IPS DF 6.9 (cell line): ENCODE measurements around the gene DPP6.

Experiments used
- DNase-seq: peaks from one replicate; pipeline ENCODE4 v3.0.0-alpha.2; 2013; ENCODE audit warnings: low read depth, low spot score
- H3K27ac ChIP-seq: one replicate; pipeline ENCODE4 v1.5.1; 2013; ENCODE audit warnings: low read length, control low read depth
- H3K27me3 ChIP-seq: 2 replicates; pipeline ENCODE4 v1.6.1; 2013; ENCODE audit warnings: mild to moderate bottlenecking, low read length; ENCODE audit not compliant: control insufficient read depth, insufficient read depth
- H3K36me3 ChIP-seq: 2 replicates; pipeline ENCODE4 v1.6.1; 2013; ENCODE audit warnings: low read length; ENCODE audit not compliant: control insufficient read depth, insufficient read depth
- H3K4me1 ChIP-seq: 2 replicates; pipeline ENCODE4 v1.6.1; 2013; ENCODE audit warnings: low read length; ENCODE audit not compliant: control insufficient read depth, insufficient read depth
- H3K4me3 ChIP-seq: 2 replicates; pipeline ENCODE4 v1.5.1; 2013; ENCODE audit warnings: mild to moderate bottlenecking, low read length
- H3K9me3 ChIP-seq: 2 replicates; pipeline ENCODE4 v1.6.1; 2013; ENCODE audit warnings: low read length, inconsistent platforms; ENCODE audit not compliant: control insufficient read depth, insufficient read depth
- WGBS: extraction: QIAGEN DNeasy Blood & Tissue Kit; methylation state at CpG from one replicate; pipeline ENCODE4 v1.1.7; 2013; ENCODE audit warnings: mixed read lengths, missing lambda C conversion rate; ENCODE audit not compliant: insufficient read length, insufficient coverage; 5-methylcytosine and 5-hydroxymethylcytosine counted together

The DPP6 gene

DNA sequence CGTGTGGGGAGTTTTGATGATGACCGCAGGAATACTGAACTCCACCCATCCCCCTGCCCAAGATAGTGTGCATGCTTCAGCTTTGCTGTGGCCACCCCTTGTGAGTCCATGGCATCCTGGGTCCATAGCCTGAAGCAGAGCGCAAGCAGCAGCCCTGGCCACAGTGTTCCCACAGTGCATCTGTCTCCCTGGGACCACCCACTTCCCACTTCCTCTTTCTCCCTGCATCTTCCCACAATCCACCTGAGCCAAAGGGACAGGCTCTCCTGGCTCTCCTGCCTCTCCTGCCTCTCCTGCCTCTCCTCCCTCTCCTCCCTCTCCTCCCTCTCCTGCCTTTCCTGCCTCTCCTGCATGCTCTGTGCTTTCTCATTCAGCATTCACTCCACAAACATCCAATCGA lies 800.0 kb downstream of the DPP6 start:
- DNase-seq, result no peak
- Histone ChIP-seq H3K9me3 (peaks cover 1% of the 10 kb centered on the region; the same call in 1 of the 2 replicates), H3K27me3 (no peaks in the 10 kb centered on the region), H3K27ac (no peak overlapping the region), H3K4me1 (no peaks in the 10 kb centered on the region; the same call in 1 of the 2 replicates), H3K4me3 (no peak overlapping the region), H3K36me3 (no peaks in the 10 kb centered on the region)
- WGBS, result no CpG with 5 or more reads among the region's 4 CpGs

GRCh38 chr7:154853063-154853726 lies 801.0 kb downstream of the DPP6 start:
- Histone ChIP-seq H3K36me3 (no peaks in the 10 kb centered on the region), H3K27ac (no peak overlapping the region), H3K4me1 (no peaks in the 10 kb centered on the region; the same call in 1 of the 2 replicates), H3K9me3 (peaks cover 1% of the 10 kb centered on the region; the same call in 1 of the 2 replicates), H3K4me3 (no peak overlapping the region), H3K27me3 (no peaks in the 10 kb centered on the region)
- no peak for DNase-seq
- WGBS, result no CpG with 5 or more reads among the region's 8 CpGs

GRCh38 chr7:154853727-154854095 lies 801.5 kb downstream of the DPP6 start:
- WGBS, result no CpG with 5 or more reads among the region's 4 CpGs
- Histone ChIP-seq H3K9me3 (peaks cover 1% of the 10 kb centered on the region; the same call in 1 of the 2 replicates), H3K4me1 (no peaks in the 10 kb centered on the region; the same call in 1 of the 2 replicates), H3K27ac (no peak overlapping the region), H3K4me3 (no peak overlapping the region), H3K36me3 (no peaks in the 10 kb centered on the region), H3K27me3 (no peaks in the 10 kb centered on the region)
- no peak for DNase-seq

DNA sequence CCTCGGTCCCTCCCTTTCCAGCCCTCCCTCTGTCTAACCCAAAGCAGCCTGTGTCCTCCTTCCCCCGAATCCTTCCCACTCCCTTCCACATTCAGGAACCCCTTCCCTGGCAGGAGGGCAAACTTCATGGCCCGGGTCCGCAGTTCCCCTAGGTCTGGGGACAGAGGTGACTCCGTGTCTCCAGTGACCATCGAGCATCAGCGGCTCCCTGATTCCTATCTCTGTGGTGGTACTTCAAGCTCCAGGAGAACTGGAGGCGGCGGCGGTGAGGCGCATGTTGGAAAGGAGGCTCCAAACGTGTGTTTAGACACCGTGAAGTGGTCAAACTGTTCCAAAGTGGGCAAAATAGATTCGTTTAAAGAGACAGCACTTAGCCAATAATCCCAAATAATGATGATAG lies 802.6 kb downstream of the DPP6 start:
- H3K4me1 ChIP-seq, result no peaks in the 10 kb centered on the region; the same call in 1 of the 2 replicates
- no peaks in the 10 kb centered on the region for H3K36me3 ChIP-seq
- no peak overlapping the region for H3K4me3 ChIP-seq
- no peak for DNase-seq
- no peak overlapping the region for H3K27ac ChIP-seq
- H3K27me3 ChIP-seq, result no peaks in the 10 kb centered on the region
- WGBS, result no CpG with 5 or more reads among the region's 14 CpGs
- peaks cover 1% of the 10 kb centered on the region; the same call in 1 of the 2 replicates for H3K9me3 ChIP-seq

DNA sequence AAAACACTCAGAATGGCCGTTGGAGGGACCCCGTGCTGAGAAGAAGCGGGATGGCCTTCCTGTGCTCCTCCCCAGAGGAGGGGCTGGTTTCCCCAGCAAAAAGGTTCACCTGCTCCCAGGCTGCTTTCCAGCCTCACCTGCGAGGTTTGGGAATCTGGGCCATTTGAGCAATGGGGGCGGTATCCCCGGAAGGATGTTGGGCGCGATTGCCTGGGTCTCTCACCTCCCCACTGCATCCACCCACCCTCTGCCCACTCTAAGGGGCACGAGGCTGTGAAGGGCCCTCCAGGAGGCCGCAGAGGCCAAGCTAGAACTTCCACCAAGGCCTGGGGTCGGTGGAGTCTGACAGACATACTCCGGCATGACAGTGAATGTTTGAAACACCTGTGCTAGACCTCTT lies 803.2 kb downstream of the DPP6 start:
- Histone ChIP-seq H3K27ac (no peak overlapping the region), H3K9me3 (peaks cover 1% of the 10 kb centered on the region; the same call in 1 of the 2 replicates), H3K4me3 (no peak overlapping the region), H3K4me1 (no peaks in the 10 kb centered on the region; the same call in 1 of the 2 replicates), H3K27me3 (no peaks in the 10 kb centered on the region), H3K36me3 (no peaks in the 10 kb centered on the region)
- no CpG with 5 or more reads among the region's 12 CpGs for WGBS
- DNase-seq, result no peak

GRCh38 chr7:154856733-154857132 lies 804.5 kb downstream of the DPP6 start:
- no peak for DNase-seq
- no CpG with 5 or more reads among the region's 9 CpGs for WGBS

GRCh38 chr7:154857240-154857639 lies 805.0 kb downstream of the DPP6 start:
- Histone ChIP-seq H3K27ac (no peak overlapping the region), H3K9me3 (peaks cover 1% of the 10 kb centered on the region; the same call in 1 of the 2 replicates), H3K4me1 (no peaks in the 10 kb centered on the region), H3K4me3 (no peak overlapping the region), H3K27me3 (no peaks in the 10 kb centered on the region), H3K36me3 (no peaks in the 10 kb centered on the region)
- no peak for DNase-seq
- WGBS, result no CpG with 5 or more reads among the region's 3 CpGs

More at GRCh38 chr7:154856733-154857132, 804.5 kb downstream of the DPP6 start:
- H3K9me3 ChIP-seq, result peaks cover 1% of the 10 kb centered on the region; the same call in 1 of the 2 replicates
- H3K27me3 ChIP-seq, result no peaks in the 10 kb centered on the region
- H3K4me3 ChIP-seq, result no peak overlapping the region
- H3K27ac ChIP-seq, result no peak overlapping the region
- H3K4me1 ChIP-seq, result no peaks in the 10 kb centered on the region; the same call in 1 of the 2 replicates
- H3K36me3 ChIP-seq, result no peaks in the 10 kb centered on the region

DNA sequence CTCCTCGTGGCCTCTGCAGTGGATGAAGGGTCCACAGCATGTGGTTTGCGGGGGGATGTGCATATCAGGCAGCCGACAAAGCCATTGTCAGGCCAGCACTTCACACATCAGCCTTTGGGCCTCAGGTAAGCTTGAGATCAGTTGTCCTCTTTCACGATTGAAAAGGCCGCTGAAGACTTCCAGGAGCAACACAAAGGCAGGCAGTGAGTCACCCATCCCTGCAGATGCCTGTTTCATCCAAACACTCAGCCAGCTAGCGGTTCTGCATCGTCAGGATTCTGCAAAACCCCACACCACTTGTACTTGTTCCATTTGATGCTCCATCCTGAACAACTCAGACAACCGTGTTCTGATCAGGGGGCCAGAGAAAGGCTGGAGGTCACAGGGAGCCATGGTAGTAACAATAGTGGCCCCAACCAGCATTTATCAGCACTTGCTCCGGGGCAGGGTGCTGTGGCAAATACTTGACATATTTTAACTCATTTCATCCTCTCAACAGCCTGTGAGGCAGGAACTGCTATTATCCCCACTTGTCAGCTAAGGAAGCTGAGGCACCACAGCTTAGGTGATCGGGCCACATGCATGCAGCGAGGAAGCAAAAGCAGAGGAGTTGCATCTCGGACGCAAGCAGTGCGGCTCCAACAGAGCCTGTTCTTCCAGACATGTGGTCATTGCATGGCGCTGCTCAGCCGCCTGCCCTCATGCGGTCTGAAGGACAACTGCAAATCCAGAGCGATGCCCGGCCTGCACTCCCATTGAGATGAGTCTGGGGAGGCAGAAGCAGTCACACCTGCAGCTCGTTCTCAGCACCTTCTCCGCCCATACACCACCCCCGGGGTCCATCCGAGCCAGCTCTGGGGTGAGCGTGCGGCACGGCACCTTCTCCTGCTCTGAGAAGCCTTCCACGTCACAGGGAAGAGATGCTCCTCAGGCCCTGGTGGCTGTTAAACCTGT lies 805.8 kb downstream of the DPP6 start:
- H3K27me3 ChIP-seq, result no peaks in the 10 kb centered on the region
- no peak for DNase-seq
- WGBS, result no CpG with 5 or more reads among the region's 27 CpGs
- H3K4me1 ChIP-seq, result no peaks in the 10 kb centered on the region
- H3K27ac ChIP-seq, result no peak overlapping the region
- no peaks in the 10 kb centered on the region for H3K36me3 ChIP-seq
- H3K9me3 ChIP-seq, result peaks cover 1% of the 10 kb centered on the region; the same call in 1 of the 2 replicates
- no peak overlapping the region for H3K4me3 ChIP-seq

- no CpG with 5 or more reads among the region's 19 CpGs for WGBS
- no peaks in the 10 kb centered on the region for H3K4me1 ChIP-seq
- no peaks in the 10 kb centered on the region for H3K27me3 ChIP-seq
- H3K4me3 ChIP-seq, result no peak overlapping the region; the same call in 1 of the 2 replicates
- H3K9me3 ChIP-seq, result peaks cover 1% of the 10 kb centered on the region; the same call in 1 of the 2 replicates
- H3K36me3 ChIP-seq, result no peaks in the 10 kb centered on the region
- no peak for DNase-seq
- no peak overlapping the region for H3K27ac ChIP-seq
Observed at GRCh38 chr7:154858836-154859537, 806.8 kb downstream of the DPP6 start.
